K562 (cell line): ENCODE measurements around the gene ITGA7. TPM values are rescaled to one million over a fixed set of nuclear protein-coding genes. Genes with fewer than 3 reads are reported as not detected.

Experiments
- ELF1 ChIP-seq: fragments of 200-800 bp; sonication (Bioruptor generic); IDR thresholded peaks from 2 replicates; pipeline ENCODE4 v1.6.1; 2016; ENCODE audit warnings: missing genetic modification characterization, missing compliant biosample characterization
- FOS ChIP-seq: IDR thresholded peaks from 3 replicates; pipeline ENCODE4 v1.6.1; 2011; ENCODE audit not compliant: insufficient read length; ENCODE audit errors: extremely low read depth
- NONO ChIP-seq, 2 experiments: fragments of 200-400 bp in 1 of 2; fragments of 450-650 bp in 1 of 2; formaldehyde crosslinking in 1 of 2; IDR thresholded peaks; 2 replicates each; pipeline ENCODE4 v1.6.1; 2017; ENCODE audit warnings: low read depth in 2 of 2, mild to moderate bottlenecking in 2 of 2, moderate library complexity in 2 of 2, low read length in 1 of 2
- XRCC5 ChIP-seq: fragments of 200-400 bp; formaldehyde crosslinking; IDR thresholded peaks from 2 replicates; pipeline ENCODE4 v1.6.1; 2017; ENCODE audit warnings: low read depth, mild to moderate bottlenecking, low read length
- ZBTB7A ChIP-seq: IDR thresholded peaks from 2 replicates; pipeline ENCODE4 v1.6.1; 2011; ENCODE audit warnings: low read depth, mild to moderate bottlenecking, low read length, moderate library complexity, borderline replicate concordance; ENCODE audit not compliant: control insufficient read depth
- polyA plus RNA-seq, 8 experiments: library from polyadenylated mRNA; depleted of rRNA in 4 of 8; stranded (reverse) in 5 of 8; unstranded in 3 of 8; fragments of >200 nt; fragmentation: Nextera tagmentation in 2 of 8; fragmentation: Illumina TruSeq in 1 of 8; extraction: Ambion mirVana in 2 of 8; extraction: Trizol in 1 of 8; gene quantifications; 2 replicates each; pipeline versions ENCODE4 v1.2.1 to v1.2.3, GENCODE V29; 2011 to 2014; ENCODE audit warnings: inconsistent platforms in 1 of 8, missing spikeins in 1 of 8
- total RNA-seq, 7 experiments: library from RNA; depleted of rRNA in 6 of 7; stranded (reverse); fragments of >200 nt in 6 of 7; fragmentation: Illumina TruSeq in 2 of 7; extraction: Trizol in 2 of 7; gene quantifications; 2 replicates each; pipeline versions ENCODE4 v1.2.1 to v1.2.3, GENCODE V29; 2011 to 2021; ENCODE audit warnings: low replicate concordance in 1 of 7
- TF ChIP-seq, protein P1 (sequence below): fragments of 150-350 bp; IDR thresholded peaks from 2 replicates; pipeline ENCODE4 v1.6.1; 2014; ENCODE audit warnings: low read depth, mild to moderate bottlenecking, low read length, borderline replicate concordance
- TF ChIP-seq, protein P2 (sequence below), 2 experiments: fragments of 450-650 bp; IDR thresholded peaks; 2 replicates each; pipeline ENCODE4 v1.6.1; 2016; ENCODE audit warnings: mild to moderate bottlenecking in 2 of 2, borderline replicate concordance in 1 of 2, low read depth in 1 of 2, moderate library complexity in 1 of 2
- TF ChIP-seq, protein P3 (sequence below): fragments of 450-650 bp; formaldehyde crosslinking; IDR thresholded peaks from 2 replicates; pipeline ENCODE4 v1.4.0; 2022; ENCODE audit warnings: mild to moderate bottlenecking, moderate library complexity

The ITGA7 gene
- total and polyA plus RNA-seq, 9 of the 15 experiments (the other 6 are each of a cell fraction or from before 2014, with no cell fraction given) = 0.11 to 2.3 (median 0.56) TPM; not detected in 1

DNA sequence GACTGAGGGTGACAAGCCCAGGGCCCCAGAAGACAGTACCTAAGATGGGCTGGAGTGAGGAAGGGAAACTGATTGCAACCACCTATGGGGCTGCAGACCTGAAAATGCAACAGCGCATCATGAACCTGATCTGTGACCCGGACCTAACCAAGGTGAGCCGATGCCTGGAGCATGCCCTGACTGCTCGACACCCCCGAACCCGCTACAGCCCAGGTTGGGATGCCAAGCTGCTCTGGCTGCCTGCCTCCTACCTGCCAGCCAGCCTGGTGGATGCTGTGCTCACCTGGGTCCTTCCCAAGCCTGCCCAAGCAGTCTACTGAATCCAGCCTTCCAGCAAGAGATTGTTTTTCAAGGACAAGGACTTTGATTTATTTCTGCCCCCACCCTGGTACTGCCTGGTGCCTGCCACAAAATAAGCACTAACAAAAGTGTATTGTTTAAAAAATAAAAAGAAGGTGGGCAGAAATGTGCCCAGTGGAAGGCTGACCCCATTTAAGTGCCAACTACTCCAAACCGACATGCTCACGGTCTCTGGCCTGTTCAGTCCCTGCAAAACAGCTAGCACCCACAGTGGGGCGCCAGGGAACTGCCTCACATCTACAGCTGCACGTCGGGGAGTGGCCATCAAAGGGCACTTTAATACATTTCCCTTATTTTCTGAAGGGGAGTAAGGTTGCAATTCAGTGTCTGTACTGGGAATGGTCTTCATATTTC is 16.7 kb upstream of the ITGA7 start (continued):
- TF ChIP-seq, protein P1, sequence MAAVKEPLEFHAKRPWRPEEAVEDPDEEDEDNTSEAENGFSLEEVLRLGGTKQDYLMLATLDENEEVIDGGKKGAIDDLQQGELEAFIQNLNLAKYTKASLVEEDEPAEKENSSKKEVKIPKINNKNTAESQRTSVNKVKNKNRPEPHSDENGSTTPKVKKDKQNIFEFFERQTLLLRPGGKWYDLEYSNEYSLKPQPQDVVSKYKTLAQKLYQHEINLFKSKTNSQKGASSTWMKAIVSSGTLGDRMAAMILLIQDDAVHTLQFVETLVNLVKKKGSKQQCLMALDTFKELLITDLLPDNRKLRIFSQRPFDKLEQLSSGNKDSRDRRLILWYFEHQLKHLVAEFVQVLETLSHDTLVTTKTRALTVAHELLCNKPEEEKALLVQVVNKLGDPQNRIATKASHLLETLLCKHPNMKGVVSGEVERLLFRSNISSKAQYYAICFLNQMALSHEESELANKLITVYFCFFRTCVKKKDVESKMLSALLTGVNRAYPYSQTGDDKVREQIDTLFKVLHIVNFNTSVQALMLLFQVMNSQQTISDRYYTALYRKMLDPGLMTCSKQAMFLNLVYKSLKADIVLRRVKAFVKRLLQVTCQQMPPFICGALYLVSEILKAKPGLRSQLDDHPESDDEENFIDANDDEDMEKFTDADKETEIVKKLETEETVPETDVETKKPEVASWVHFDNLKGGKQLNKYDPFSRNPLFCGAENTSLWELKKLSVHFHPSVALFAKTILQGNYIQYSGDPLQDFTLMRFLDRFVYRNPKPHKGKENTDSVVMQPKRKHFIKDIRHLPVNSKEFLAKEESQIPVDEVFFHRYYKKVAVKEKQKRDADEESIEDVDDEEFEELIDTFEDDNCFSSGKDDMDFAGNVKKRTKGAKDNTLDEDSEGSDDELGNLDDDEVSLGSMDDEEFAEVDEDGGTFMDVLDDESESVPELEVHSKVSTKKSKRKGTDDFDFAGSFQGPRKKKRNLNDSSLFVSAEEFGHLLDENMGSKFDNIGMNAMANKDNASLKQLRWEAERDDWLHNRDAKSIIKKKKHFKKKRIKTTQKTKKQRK = no peak
- TF ChIP-seq XRCC5 = no peak
- TF ChIP-seq ZBTB7A = no peak
- TF ChIP-seq, protein P2, sequence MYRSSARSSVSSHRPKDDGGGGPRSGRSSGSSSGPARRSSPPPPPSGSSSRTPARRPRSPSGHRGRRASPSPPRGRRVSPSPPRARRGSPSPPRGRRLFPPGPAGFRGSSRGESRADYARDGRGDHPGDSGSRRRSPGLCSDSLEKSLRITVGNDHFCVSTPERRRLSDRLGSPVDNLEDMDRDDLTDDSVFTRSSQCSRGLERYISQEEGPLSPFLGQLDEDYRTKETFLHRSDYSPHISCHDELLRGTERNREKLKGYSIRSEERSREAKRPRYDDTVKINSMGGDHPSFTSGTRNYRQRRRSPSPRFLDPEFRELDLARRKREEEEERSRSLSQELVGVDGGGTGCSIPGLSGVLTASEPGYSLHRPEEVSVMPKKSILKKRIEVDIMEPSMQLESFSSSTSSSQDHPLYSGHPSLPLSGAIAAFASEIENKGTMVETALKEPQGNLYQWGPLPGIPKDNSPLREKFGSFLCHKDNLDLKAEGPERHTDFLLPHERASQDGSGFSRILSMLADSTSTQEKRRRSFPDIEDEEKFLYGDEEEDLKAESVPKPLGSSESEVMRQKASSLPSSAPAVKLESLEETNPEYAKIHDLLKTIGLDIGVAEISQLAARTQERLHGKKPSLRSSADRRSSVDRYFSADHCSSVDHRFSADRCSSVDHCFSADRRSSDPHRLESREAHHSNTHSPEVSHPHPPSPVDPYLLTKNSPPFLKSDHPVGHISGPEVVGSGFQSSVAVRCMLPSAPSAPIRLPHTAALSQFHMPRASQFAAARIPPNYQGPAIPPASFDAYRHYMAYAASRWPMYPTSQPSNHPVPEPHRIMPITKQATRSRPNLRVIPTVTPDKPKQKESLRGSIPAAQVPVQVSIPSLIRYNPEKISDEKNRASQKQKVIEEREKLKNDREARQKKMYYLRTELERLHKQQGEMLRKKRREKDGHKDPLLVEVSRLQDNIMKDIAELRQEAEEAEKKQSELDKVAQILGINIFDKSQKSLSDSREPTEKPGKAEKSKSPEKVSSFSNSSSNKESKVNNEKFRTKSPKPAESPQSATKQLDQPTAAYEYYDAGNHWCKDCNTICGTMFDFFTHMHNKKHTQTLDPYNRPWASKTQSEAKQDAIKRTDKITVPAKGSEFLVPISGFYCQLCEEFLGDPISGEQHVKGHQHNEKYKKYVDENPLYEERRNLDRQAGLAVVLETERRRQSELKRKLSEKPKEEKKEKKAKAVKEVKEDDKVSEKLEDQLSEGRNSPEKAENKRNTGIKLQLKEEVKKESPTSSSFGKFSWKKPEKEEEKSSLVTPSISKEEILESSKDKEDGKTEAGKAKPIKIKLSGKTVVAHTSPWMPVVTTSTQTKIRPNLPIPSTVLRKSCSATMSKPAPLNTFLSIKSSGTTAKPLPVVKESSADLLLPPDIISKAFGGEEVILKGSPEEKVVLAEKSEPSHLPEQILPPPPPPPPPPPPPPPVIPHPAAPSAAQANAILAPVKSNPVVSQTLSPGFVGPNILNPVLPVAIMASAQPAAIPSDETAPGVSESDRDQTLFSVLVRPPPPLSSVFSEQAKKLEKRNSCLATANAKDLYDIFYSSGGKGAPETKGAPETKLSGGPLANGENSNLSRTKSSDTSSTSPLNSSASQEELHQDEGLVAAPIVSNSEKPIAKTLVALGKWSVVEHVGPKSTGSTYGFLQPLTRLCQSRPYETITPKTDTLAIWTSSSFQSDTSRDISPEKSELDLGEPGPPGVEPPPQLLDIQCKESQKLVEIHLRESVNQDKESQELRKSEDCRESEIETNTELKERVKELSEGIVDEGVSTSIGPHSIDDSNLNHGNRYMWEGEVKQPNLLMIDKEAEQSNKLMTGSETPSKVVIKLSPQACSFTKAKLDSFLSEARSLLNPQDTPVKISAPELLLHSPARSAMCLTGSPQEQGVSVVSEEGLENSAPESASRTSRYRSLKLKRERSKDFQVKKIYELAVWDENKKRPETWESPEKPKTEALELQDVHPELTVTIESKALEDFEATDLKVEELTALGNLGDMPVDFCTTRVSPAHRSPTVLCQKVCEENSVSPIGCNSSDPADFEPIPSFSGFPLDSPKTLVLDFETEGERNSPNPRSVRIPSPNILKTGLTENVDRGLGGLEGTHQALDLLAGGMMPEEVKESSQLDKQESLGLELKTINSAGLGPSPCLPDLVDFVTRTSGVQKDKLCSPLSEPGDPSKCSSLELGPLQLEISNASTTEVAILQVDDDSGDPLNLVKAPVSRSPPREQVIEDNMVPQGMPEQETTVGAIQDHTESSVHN (IDR thresholded peaks at IDR 0.05; ENCODE audit: borderline replicate concordance in 1 of 2, low read depth in 1 of 2) = no peak
- no peak for TF ChIP-seq FOS
- TF ChIP-seq ELF1 (tag) = no peak
- TF ChIP-seq, protein P3, sequence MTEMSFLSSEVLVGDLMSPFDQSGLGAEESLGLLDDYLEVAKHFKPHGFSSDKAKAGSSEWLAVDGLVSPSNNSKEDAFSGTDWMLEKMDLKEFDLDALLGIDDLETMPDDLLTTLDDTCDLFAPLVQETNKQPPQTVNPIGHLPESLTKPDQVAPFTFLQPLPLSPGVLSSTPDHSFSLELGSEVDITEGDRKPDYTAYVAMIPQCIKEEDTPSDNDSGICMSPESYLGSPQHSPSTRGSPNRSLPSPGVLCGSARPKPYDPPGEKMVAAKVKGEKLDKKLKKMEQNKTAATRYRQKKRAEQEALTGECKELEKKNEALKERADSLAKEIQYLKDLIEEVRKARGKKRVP (CRISPR knock-in tag) = 0 out of 2 replicates have a peak, but pooled peaks have one; percentile 2
- TF ChIP-seq NONO (IDR thresholded peaks at IDR 0.05; ENCODE audit: low read depth in 2 of 2, low read length in 1 of 2) = no peak; a peak in 1 of 4 replicates
